Measurements from ENCODE around the gene ZNF785.

DNA sequence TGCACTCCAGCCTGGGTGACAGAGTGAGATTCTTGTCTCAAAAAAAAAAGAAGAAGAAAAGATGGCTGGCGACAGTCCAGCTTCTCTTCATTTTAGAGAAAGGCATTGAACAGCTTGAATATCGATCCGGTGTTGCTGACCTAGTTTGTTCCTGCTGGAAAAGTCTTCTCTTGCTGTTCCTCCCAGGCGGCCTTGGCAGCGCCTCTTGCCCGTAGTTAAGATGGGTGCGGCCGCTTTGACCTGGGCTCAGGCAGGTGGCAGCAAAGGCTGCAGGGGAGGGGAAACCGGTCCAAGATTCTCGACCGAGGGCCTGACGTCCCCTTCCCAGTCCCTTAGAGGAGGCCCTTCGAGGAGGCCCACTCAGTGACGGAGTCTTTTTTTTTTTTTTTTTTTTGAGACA lies 23.5 kb downstream of the ZNF785 start:
- TF ChIP-seq POLR2AphosphoS5 (IDR thresholded peaks at IDR 0.05; ENCODE audit: borderline replicate concordance, low read depth, low read length) (no peak), EZH2 (IDR thresholded peaks at IDR 0.05) (no peak)

Data from SK-N-MC (cell line).